Gastrocnemius medialis (tissue), 4 donors: ENCODE results near the gene ATP9B. TPM values are rescaled to one million over a fixed set of nuclear protein-coding genes. Genes with fewer than 3 reads are reported as not detected.

Experiments
- ATAC-seq, 2 donors: fragments of 150-250 bp; one replicate each; pipeline ENCODE4 v1.9.1; 2016
- DNase-seq, 2 donors: peaks; one replicate each; pipeline ENCODE4 v3.0.0-alpha.2; 2019
- H3K27ac ChIP-seq, 4 donors: fragments of 200-600 bp; sonication (generic); 1 replicate in 1 of 4; 2 replicates in 3 of 4; pipeline ENCODE4 v1.5.1; 2016 to 2018; ENCODE audit warnings: mild to moderate bottlenecking in 2 of 4, moderate library complexity in 1 of 4
- H3K27me3 ChIP-seq, 3 donors: fragments of 200-600 bp; sonication (generic) in 2 of 3; 1 replicate in 1 of 3; 2 replicates in 2 of 3; pipeline versions ENCODE4 v1.5.1 to v1.6.0; 2016 to 2019; ENCODE audit warnings: mild to moderate bottlenecking in 1 of 3, moderate library complexity in 1 of 3
- H3K36me3 ChIP-seq, 2 donors: fragments of 200-600 bp; sonication (generic) in 1 of 2; one replicate each; pipeline ENCODE4 v1.5.1; 2017 to 2018
- H3K4me1 ChIP-seq, 2 donors: fragments of 200-600 bp; sonication (generic) in 1 of 2; one replicate each; pipeline ENCODE4 v1.5.1; 2016 to 2017; ENCODE audit warnings: mild to moderate bottlenecking in 2 of 2
- H3K4me3 ChIP-seq, 4 donors: fragments of 200-600 bp; sonication (generic) in 3 of 4; 1 replicate in 1 of 4; 2 replicates in 3 of 4; pipeline ENCODE4 v1.5.1; 2016 to 2019; ENCODE audit warnings: mild to moderate bottlenecking in 2 of 4
- H3K9me3 ChIP-seq, 3 donors: fragments of 200-600 bp; sonication (generic) in 2 of 3; 1 replicate in 1 of 3; 2 replicates in 2 of 3; pipeline ENCODE4 v1.5.1; 2016 to 2019
- CTCF ChIP-seq, 5 experiments: fragments of 450-650 bp in 3 of 5; fragments of 200-600 bp in 2 of 5; sonication (generic) in 2 of 5; IDR thresholded peaks in 4 of 5; conservative IDR thresholded peaks in 1 of 5; 1 replicate in 4 of 5; 2 replicates in 1 of 5; pipeline ENCODE4 v1.5.1; 2016 to 2019; ENCODE audit warnings: antibody characterized with exemption in 5 of 5, mild to moderate bottlenecking in 3 of 5, moderate library complexity in 3 of 5
- POLR2A ChIP-seq, 2 donors: fragments of 450-650 bp; IDR thresholded peaks; one replicate each; pipeline ENCODE4 v1.6.1; 2017; ENCODE audit warnings: antibody characterized with exemption in 2 of 2, mild to moderate bottlenecking in 2 of 2, moderate library complexity in 2 of 2
- in situ Hi-C, 4 donors: fragments of 200-750 bp; cut with MboI; loops; one replicate each; pipeline versions ENCODE4 v1.15.0 to v1.8.0; 2017; ENCODE audit warnings: low sequenced_read_pairs in 4 of 4
- intact Hi-C: fragments of 100-400 bp; cut with DNase I; formaldehyde crosslinking; loops from one replicate; pipeline ENCODE4 v1.15.1; 2023; ENCODE audit warnings: low total_unique reads
- total RNA-seq, 4 donors: library from RNA; depleted of rRNA; stranded (reverse); fragments of >200 nt; gene quantifications; one replicate each; pipeline versions ENCODE4 v1.1.0 to v1.2.3, GENCODE V29; 2016

Gene ATP9B
- total RNA-seq, 4 donors from 2014 or later = 9.9 to 33.6 (median 18.6) TPM

- H3K27me3 ChIP-seq = no peaks in the 10 kb centered on the region
- H3K27ac ChIP-seq = peak overlapping the region; percentile 88 to 99 (median 94)
- no peaks in the 10 kb centered on the region for H3K9me3 ChIP-seq
- in situ Hi-C loops (loop anchor here in 2 of 4 donors (10.0 kb wide), 1 partner anchor 99 kb away; no protein-coding TSS in a partner anchor), intact Hi-C loops (loop anchor here (2.0 to 10.0 kb wide), 2 partner anchors 17 to 549 kb away; partner anchors contain the start of gene SLC66A2)
- H3K4me1 ChIP-seq = peaks cover 49 to 51% of the 10 kb centered on the region in 2 donors
- TF ChIP-seq POLR2A (IDR thresholded peaks at IDR 0.05) = peak; percentile 7 to 50
- TF ChIP-seq CTCF (IDR thresholded peaks at IDR 0.05 in 4 of 5, conservative IDR thresholded peaks at IDR 0.05 in 1 of 5) = no peak
- no peak for ATAC-seq
- peak; percentile 54 to 59 for DNase-seq
- peaks cover 0 to 8% of the 10 kb centered on the region in 2 donors for H3K36me3 ChIP-seq
- H3K4me3 ChIP-seq = peak overlapping the region in 1 of 4 donors; percentile 3
Observed at GRCh38 chr18:79405781-79406575, 336.8 kb downstream of the ATP9B start.

GRCh38 chr18:79406708-79407107 is 337.5 kb downstream of the ATP9B start:
- no peak for TF ChIP-seq POLR2A (IDR thresholded peaks at IDR 0.05)
- TF ChIP-seq CTCF (IDR thresholded peaks at IDR 0.05 in 4 of 5, conservative IDR thresholded peaks at IDR 0.05 in 1 of 5) = no peak
- Histone ChIP-seq H3K4me1 (peaks cover 42 to 44% of the 10 kb centered on the region in 2 donors), H3K27me3 (no peaks in the 10 kb centered on the region), H3K36me3 (peaks cover 0 to 10% of the 10 kb centered on the region in 2 donors), H3K27ac (peak overlapping the region in 3 of 4 donors; percentile 88 to 99 (median 96)), H3K4me3 (no peak overlapping the region), H3K9me3 (no peaks in the 10 kb centered on the region)
- ATAC-seq = no peak
- in situ Hi-C loops (loop anchor here in 2 of 4 donors (10.0 kb wide), 1 partner anchor 98 kb away; no protein-coding TSS in a partner anchor), intact Hi-C loops (loop anchor here (10.0 kb wide), 1 partner anchor 548 kb away; the partner anchor contains the start of gene SLC66A2)
- no peak for DNase-seq

- no peak overlapping the region for H3K4me3 ChIP-seq
- in situ Hi-C loops (loop anchor here in 2 of 4 donors (10.0 kb wide), 1 partner anchor 95 kb away; no protein-coding TSS in a partner anchor), intact Hi-C loops (loop anchor here (10.0 kb wide), 1 partner anchor 545 kb away; the partner anchor contains the start of gene SLC66A2)
- no peak overlapping the region for H3K27ac ChIP-seq
- H3K4me1 ChIP-seq = peaks cover 17 to 18% of the 10 kb centered on the region in 2 donors
- DNase-seq = no peak
- no peak for ATAC-seq
- TF ChIP-seq CTCF (IDR thresholded peaks at IDR 0.05 in 4 of 5, conservative IDR thresholded peaks at IDR 0.05 in 1 of 5) = no peak
- TF ChIP-seq POLR2A (IDR thresholded peaks at IDR 0.05) = no peak
- H3K27me3 ChIP-seq = no peaks in the 10 kb centered on the region
- no peaks in the 10 kb centered on the region for H3K9me3 ChIP-seq
- peaks cover 0 to 27% of the 10 kb centered on the region in 2 donors for H3K36me3 ChIP-seq
Observed at GRCh38 chr18:79409313-79409712, 340.1 kb downstream of the ATP9B start.

- intact Hi-C loops (no loop called here), in situ Hi-C loops (no loop called here)
- TF ChIP-seq POLR2A (IDR thresholded peaks at IDR 0.05) (no peak), CTCF (IDR thresholded peaks at IDR 0.05 in 4 of 5, conservative IDR thresholded peaks at IDR 0.05 in 1 of 5) (no peak)
- DNase-seq (no peak), ATAC-seq (no peak)
- H3K27me3 ChIP-seq = no peaks in the 10 kb centered on the region
- peaks cover 8 to 12% of the 10 kb centered on the region in 2 donors for H3K4me1 ChIP-seq
- H3K9me3 ChIP-seq = no peaks in the 10 kb centered on the region
- H3K36me3 ChIP-seq = peaks cover 0 to 27% of the 10 kb centered on the region in 2 donors
- no peak overlapping the region for H3K4me3 ChIP-seq
- H3K27ac ChIP-seq = no peak overlapping the region
Observed at GRCh38 chr18:79410171-79410641, 341.0 kb downstream of the ATP9B start.
